Measurements from ENCODE around the gene LMNTD2. TPM values are rescaled to one million over a fixed set of nuclear protein-coding genes. Genes with fewer than 3 reads are reported as not detected.

LMNTD2 gene
- total and polyA plus RNA-seq, 2 of the 13 experiments (the other 11 are each of a cell fraction or from before 2014, with no cell fraction given) = 1.1 to 3.1 TPM

DNA sequence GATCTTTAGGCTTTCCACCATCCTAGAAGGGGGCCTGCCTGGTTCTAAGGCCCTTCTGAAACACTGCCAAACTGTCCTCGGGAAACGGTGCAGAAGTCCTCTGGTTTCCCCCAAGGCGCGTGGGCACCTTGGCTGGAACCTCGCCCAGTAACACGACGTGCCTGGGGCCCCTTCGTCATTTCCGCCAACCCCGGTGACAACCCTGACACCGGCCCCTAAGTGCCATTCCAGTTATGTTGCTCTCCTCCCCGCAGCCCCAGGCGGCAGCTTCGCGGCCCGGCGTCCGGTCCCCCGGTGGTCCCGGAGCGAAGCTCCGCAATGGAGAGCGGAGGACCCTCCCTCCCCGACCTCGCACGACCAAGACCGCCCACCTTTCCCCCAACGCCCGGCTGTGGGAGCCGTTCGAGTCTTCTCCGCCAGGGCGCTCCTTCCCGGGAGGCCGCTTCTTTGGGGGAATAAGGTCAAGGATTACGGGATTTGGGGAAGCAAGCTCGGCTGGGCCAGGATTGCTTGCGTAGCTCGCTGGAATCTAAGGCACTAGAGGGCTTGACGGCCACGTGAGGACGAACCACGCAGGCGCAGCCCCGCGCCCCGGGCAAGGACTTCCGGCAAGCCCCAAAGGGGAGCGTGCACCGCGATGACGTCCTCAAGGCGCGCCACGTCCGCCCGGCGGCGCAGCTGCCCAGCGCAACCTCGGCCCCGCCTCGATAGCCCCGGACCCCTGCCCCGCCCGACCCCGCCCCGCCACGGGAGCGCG lies 54.1 kb downstream of the LMNTD2 start (continued):
- TF ChIP-seq ZBTB25 (CRISPR knock-in tag; IDR thresholded peaks at IDR 0.05) (peak; percentile 71; the same call in 1 of the 2 replicates), KLF13 (CRISPR knock-in tag; IDR thresholded peaks at IDR 0.05) (no peak), ZFP1 (CRISPR knock-in tag; IDR thresholded peaks at IDR 0.05) (no peak), AHR (CRISPR knock-in tag; IDR thresholded peaks at IDR 0.05) (no peak), ZNF431 (CRISPR knock-in tag; IDR thresholded peaks at IDR 0.05; ENCODE audit: borderline replicate concordance, low read depth) (no peak), JUNB (CRISPR knock-in tag; IDR thresholded peaks at IDR 0.05; ENCODE audit: borderline replicate concordance) (no peak), FOXK2 (IDR thresholded peaks at IDR 0.05) (no peak), SIX4 (CRISPR knock-in tag; IDR thresholded peaks at IDR 0.05) (no peak), TBX2 (CRISPR knock-in tag; IDR thresholded peaks at IDR 0.05; ENCODE audit: borderline replicate concordance) (peak; percentile 86), PAF1 (CRISPR knock-in tag; IDR thresholded peaks at IDR 0.05) (no peak), MXD1 (CRISPR knock-in tag; IDR thresholded peaks at IDR 0.05) (peak; percentile 97), CCDC6 (CRISPR knock-in tag; IDR thresholded peaks at IDR 0.05) (peak; percentile 89; the same call in 1 of the 2 replicates), ZFP36 (IDR thresholded peaks at IDR 0.05; ENCODE audit: borderline replicate concordance, low read depth, low read length, partially characterized antibody) (no peak), ZBTB3 (CRISPR knock-in tag; IDR thresholded peaks at IDR 0.05; ENCODE audit: borderline replicate concordance, low read depth) (no peak), ZNF225 (CRISPR knock-in tag; IDR thresholded peaks at IDR 0.05) (0 out of 2 replicates have a peak, but pooled peaks have one; percentile 34), ZSCAN25 (CRISPR knock-in tag; IDR thresholded peaks at IDR 0.05) (0 out of 2 replicates have a peak, but pooled peaks have one; percentile 31), ZNF747 (CRISPR knock-in tag; IDR thresholded peaks at IDR 0.05; ENCODE audit: borderline replicate concordance) (peak; percentile 82), ZNF605 (CRISPR knock-in tag; IDR thresholded peaks at IDR 0.05) (peak; percentile 87; the same call in 1 of the 2 replicates), MEIS1 (CRISPR knock-in tag; IDR thresholded peaks at IDR 0.05; ENCODE audit: borderline replicate concordance) (no peak; the same call in 1 of the 2 replicates), NFYB (CRISPR knock-in tag; IDR thresholded peaks at IDR 0.05) (peak; percentile 14; the same call in 1 of the 2 replicates), PHF5A (CRISPR knock-in tag; IDR thresholded peaks at IDR 0.05; ENCODE audit: low read depth, unreplicated experiment) (no peak), ZNF282 (IDR thresholded peaks at IDR 0.05; ENCODE audit: partially characterized antibody) (no peak)
- TF ChIP-seq, protein P1, sequence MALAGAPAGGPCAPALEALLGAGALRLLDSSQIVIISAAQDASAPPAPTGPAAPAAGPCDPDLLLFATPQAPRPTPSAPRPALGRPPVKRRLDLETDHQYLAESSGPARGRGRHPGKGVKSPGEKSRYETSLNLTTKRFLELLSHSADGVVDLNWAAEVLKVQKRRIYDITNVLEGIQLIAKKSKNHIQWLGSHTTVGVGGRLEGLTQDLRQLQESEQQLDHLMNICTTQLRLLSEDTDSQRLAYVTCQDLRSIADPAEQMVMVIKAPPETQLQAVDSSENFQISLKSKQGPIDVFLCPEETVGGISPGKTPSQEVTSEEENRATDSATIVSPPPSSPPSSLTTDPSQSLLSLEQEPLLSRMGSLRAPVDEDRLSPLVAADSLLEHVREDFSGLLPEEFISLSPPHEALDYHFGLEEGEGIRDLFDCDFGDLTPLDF (CRISPR knock-in tag; IDR thresholded peaks at IDR 0.05) = no peak
- TF ChIP-seq, protein P2, sequence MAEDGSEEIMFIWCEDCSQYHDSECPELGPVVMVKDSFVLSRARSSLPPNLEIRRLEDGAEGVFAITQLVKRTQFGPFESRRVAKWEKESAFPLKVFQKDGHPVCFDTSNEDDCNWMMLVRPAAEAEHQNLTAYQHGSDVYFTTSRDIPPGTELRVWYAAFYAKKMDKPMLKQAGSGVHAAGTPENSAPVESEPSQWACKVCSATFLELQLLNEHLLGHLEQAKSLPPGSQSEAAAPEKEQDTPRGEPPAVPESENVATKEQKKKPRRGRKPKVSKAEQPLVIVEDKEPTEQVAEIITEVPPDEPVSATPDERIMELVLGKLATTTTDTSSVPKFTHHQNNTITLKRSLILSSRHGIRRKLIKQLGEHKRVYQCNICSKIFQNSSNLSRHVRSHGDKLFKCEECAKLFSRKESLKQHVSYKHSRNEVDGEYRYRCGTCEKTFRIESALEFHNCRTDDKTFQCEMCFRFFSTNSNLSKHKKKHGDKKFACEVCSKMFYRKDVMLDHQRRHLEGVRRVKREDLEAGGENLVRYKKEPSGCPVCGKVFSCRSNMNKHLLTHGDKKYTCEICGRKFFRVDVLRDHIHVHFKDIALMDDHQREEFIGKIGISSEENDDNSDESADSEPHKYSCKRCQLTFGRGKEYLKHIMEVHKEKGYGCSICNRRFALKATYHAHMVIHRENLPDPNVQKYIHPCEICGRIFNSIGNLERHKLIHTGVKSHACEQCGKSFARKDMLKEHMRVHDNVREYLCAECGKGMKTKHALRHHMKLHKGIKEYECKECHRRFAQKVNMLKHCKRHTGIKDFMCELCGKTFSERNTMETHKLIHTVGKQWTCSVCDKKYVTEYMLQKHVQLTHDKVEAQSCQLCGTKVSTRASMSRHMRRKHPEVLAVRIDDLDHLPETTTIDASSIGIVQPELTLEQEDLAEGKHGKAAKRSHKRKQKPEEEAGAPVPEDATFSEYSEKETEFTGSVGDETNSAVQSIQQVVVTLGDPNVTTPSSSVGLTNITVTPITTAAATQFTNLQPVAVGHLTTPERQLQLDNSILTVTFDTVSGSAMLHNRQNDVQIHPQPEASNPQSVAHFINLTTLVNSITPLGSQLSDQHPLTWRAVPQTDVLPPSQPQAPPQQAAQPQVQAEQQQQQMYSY (CRISPR knock-in tag; IDR thresholded peaks at IDR 0.05) = 0 out of 2 replicates have a peak, but pooled peaks have one; percentile 24

Measured in HepG2 (cell line).